ENCODE results near the gene SERPINB7.

Gene SERPINB7

GRCh38 chr18:63850636-63851035 lies 75.4 kb downstream of the SERPINB7 start:
- DNase-seq = no peak

Measured in stimulated activated naive CD4-positive, alpha-beta T cell treated with Interleukin-2 at 50 U/mL for 16 hours (primary cell).